Stimulated activated CD4-positive, alpha-beta T cell treated with anti-CD3 and anti-CD28 coated beads, Interleukin-1b, Interleukin-23, amount 100 ng/mL, for 48 hours (primary cell): Measurements from ENCODE around the gene SELENOW.
"Not testable (repeated sequence)": the region's sequence is repeated elsewhere in the genome, so short reads cannot be mapped to it uniquely, and the experiment has no call there.

Experiments
- DNase-seq: peaks from one replicate; pipeline ENCODE4 v3.0.0-alpha.2; 2020

The SELENOW gene

DNA sequence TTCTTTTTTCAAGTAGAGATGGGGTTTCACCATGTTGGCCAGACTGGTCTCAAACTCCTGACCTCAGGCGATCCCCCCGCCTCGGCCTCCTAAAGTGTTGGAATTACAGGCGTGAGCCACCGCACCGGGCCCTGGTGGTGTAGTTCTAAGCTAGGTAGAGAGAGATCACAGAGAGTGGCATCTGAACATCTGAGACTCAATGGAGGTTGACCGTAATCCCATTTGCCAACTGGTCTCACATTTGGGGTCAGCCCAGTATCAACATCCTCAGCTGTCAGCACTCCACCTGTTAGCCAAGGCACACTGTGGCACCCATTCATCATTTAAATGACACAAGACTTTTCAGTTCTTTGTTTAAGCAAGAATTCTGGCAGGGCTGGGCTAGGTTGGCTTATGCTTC is 8.1 kb downstream of the SELENOW start:
- no peak for DNase-seq

DNA sequence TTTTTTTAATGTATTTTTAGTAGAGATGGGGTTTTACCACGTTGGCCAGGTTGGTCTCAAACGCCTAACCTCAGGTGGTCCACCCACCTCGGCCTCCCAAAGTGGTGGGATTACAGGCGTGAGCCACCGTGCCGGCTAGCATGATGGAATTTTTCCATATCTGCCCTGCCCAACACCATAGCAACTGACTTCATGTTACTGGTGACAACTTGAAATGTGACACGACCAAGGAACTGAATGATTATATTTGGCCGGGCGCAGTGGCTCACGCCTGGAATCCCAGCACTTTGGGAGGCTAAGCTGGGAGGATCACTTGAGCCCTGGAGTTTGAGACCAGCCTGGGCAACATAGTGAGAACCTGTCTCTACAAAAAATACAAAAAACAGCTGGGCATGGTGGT is 8.8 kb downstream of the SELENOW start:
- not testable (repeated sequence) for DNase-seq

- not testable (repeated sequence) for DNase-seq
Measured at GRCh38 chr19:47789811-47790210, 11.3 kb downstream of the SELENOW start.

DNA sequence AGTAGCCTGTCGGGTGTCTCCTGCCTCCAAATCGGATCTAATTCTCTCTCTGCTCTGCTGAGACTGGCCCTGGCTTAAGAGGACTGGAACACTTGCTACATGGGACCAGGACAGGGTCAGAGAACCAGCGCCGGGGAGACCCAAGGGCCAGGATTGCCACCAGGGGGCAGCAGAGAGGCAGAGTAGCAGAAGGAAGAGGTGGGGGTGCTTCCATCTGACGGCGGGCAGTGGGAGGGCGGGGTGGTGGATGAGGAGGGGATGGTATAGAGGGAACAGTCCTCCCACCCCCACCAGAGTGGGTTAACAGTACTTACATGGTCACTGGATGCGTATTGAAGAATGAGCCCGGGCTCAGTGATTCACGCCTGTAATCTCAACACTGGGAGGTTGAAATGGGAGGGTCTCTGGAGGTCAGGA is 11.9 kb downstream of the SELENOW start:
- DNase-seq: peak; percentile 85

DNA sequence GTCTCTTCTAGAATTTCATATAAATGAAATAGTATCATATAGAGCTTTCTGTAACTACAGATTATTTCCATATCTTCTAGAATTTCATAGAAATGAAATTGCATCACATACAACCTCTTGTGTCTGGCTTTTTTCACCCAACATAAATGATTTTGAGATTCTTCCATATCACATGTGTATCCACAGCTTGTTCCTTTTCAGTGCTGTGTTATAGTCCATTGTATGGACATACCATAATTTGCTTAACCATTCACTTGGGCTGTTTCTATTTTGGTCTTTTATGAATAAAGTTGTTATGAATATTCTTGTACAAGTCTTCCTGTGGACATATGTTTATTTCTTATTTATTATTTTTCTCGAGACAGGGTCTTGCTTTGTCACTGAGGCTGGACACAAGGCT is 14.1 kb downstream of the SELENOW start:
- no peak for DNase-seq

DNA sequence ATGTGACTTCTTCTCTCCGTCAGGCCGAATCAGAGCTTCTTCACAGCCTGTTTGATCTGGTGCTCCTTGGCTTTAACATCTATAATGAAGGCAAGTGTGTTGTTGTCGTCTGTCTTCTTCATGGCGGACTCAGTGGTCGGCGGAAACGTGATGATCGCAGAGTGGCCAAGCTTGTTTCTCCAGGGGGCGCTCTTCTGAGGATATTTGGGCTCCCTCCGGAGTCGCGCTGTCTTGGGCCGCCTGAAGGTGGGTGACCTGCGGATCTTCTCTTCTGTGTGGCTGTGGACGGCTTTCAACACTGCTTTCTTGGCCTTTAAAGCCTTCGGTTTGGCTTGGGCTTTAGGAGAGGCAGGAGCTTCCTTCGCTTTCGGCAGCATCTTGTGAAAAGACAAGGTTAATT is 16.0 kb downstream of the SELENOW start:
- DNase-seq: no peak

- no peak for DNase-seq
Measured at GRCh38 chr19:47796785-47797184, 18.3 kb downstream of the SELENOW start.

DNA sequence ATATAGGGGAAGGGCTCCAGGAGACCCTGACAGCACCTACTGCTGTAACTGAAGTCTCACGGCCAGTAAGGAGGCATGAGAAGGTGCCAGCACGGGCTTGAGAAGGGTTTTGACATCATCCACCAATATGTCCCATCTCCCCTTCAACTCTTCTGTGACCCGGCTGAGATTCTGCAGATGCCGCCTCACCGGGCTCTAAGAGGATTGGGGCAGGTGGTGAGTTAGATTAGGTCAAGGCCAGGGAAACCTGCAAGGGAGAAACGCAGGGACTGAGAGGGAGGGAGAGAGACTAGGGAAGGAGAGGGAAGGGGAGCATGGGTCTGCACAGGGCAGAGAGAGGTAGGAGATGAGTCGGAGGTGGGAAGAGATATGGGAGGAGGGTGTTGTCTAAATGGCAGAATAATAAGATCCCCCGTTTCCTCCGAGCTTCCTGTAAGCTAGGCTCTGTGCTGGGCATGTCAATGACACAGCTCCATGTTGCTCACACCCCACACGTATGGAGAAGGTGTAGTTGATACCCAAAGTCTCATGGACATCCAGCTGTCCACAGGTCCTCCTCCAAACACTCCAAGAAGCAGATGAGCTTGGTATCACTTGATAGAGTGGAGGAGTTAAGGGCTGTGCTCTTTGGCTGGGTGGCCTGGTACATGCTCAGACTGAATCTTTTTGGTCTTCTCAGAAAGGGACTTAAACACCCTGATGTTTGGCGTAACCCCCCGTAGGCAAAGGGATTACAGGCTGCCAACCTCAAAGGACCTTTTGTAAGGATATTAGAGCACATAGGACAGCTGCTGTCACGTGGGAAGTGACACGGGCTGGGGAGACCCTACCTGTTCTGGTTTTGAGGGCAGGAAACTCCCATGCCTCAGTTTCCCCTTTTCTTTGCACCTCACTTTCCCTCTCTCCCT is 19.7 kb downstream of the SELENOW start:
- DNase-seq: no peak

- DNase-seq: no peak
Measured at GRCh38 chr19:47798904-47799266, 20.4 kb downstream of the SELENOW start.

- DNase-seq: no peak
Measured at GRCh38 chr19:47801270-47801669, 22.8 kb downstream of the SELENOW start.

DNA sequence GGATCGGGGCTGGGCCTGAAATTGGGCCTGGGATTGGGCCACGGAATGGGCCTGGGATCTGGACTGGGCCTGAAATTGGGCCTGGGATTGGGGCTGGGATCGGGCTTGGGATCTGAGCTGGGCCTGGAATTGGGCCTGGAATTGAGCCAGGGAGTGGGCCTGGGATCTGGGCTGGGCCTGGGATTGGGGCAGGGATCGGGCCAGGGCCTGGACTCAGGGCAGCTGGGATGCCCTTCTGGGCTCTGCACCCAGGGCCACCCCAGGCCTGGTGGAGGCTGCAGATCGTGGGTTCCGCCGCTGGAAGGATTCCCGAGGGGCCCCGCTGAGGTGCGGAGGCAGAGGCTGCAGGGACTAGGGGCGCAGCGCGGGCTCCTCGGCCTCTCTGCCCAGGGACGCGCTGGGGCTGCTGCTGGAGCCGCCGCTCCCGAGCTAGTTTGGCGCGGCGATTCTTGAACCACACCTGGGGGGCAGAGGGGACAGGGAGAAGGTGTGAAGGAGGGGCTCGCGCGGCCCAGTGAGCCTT is 24.1 kb downstream of the SELENOW start:
- DNase-seq: no peak

DNA sequence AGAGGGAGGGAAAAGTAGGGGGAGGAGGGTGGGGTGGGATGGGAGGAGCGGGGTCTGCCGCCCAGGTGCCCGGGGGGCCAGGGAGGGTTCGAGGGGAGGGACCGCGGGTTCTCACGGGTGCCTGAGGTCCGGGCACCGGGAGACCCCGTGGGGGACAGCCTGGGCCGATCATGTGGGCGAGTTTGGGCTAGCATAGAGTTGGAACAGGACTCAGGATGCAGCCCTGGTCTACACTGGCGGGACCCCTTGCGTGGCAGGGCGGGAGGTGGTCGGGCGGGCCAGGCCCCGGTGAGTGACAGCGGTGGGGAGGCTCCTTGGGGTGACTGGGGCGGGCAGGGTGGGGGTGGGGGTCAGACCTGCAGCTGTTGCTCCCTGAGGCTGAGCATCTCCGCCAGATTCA is 24.6 kb downstream of the SELENOW start:
- DNase-seq: not testable (repeated sequence)

- DNase-seq: not testable (repeated sequence)
Measured at GRCh38 chr19:47803671-47804070, 25.2 kb downstream of the SELENOW start.

DNA sequence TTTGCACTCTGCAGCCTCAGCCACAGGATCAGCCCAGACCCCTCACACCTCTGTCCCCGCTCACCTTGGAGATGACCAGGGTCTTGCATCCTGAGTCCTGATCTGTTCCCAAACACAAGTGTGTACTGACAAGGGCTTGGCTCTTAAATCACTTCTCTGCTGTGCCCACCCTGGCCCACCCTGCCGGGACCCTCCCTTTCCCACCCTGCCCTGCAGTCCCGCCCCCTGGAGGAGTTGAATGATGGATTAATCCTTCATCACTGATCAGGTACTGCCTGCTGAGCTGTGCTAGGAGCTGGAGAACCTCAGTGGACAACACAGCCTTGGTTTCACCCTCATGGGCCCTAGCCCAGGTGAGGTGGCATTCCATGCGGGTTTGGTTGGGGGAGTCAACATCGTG is 25.9 kb downstream of the SELENOW start, which contains the start of gene TPRX1:
Gene TPRX1, minus strand, starts transcription at position 101 of the 400 bp plus-strand sequence. Its CDS starts 12 bp downstream, at position 89.
- not testable (repeated sequence) for DNase-seq

DNA sequence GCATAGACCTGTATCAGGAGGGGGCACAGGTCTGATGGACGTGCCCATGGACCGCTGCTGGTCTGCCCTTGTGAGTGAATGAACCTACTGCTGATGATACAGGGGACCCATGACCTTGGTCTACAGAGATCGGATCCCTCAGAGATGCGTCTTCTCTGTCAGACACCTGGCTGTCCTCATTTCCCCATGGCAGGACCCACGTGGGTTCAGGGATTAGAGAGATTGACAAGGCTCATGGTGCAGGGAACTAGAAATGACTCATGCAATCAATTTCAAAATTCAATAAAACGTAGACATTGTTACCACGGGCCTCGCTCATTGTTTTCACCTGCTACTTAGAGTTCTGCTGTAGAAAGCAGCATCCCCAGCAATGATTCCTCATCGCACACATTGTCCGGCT is 26.8 kb downstream of the SELENOW start:
- DNase-seq: no peak

GRCh38 chr19:47806435-47806834 is 27.9 kb downstream of the SELENOW start:
- no peak for DNase-seq

- peak; percentile 78 for DNase-seq
Measured at GRCh38 chr19:47813304-47813994, 34.9 kb downstream of the SELENOW start.

- no peak for DNase-seq
Measured at GRCh38 chr19:47813995-47814328, 35.5 kb downstream of the SELENOW start.

- not testable (repeated sequence) for DNase-seq
Measured at GRCh38 chr19:47816270-47816669, 37.8 kb downstream of the SELENOW start.

GRCh38 chr19:47818221-47818620 is 39.7 kb downstream of the SELENOW start:
- DNase-seq: not testable (repeated sequence)

DNA sequence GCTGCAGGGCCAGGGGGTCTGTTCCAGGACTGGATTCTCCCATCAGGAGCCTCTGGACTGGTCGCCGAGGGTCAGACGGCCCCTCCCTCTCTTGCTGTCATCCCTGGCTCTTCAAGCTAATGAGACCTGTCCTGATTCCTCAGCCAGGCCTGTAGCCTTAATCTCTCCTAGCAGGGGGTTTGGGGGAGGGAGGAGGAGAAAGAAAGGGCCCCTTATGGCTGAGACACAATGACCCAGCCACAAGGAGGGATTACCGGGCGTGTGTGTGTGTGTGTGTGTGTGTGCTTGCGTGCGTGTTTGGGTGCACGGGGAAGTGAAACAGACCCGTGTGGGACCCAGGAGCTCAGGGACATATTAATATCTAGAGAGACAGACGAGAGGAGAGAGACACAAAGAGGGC is 41.4 kb downstream of the SELENOW start:
- no peak for DNase-seq

DNA sequence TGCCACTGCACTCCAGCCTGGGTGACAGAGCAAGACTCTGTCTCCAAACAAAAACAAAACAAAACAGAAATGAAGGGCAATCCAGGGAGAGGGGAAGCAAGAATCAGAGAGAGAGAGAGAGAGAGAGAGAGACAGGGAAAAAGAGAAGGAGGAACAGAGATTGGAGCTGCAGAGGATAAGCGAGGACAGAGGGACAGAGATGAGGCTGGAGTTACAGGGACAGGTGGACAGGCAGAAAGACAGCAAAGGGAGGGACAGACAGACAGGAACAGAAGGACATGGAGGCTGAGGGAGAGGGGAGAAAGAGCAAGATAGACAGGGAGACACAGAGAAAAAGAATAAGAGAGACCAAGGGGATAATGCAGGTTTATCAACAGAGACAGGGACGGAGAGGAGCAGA is 41.9 kb downstream of the SELENOW start:
- no peak for DNase-seq

DNA sequence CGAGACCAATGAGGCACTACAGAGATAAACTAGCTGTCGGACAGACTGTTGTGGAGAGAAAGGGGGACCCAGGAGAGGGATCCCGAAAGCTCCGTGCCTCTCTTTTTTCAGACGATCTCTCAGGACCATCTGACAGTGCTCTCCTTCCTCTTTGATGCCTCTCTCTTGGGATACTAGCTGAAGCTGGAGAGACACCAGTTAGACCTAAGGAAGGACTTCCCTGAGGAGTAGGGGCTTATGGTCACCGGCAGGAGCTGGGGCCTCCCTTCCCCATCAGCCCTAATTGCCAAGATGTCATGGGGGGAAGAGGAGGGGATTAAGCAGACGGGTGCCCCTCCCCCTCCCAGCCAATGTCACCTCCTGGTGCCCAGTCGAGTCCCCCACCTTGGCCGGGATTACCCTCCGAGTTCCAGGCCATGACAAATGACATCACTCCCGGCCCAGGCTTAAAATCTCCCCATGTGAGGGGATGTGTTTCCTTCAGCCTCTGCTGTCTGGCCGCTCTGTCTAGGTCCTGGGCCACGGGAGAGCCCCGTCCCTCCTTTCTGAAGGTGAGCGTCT is 43.0 kb downstream of the SELENOW start, which contains the start of gene CRX:
Gene CRX, plus strand, starts transcription at position 478 of the 561 bp plus-strand sequence. CDS start 12,507 bp downstream, outside the sequence.
- no peak for DNase-seq
